ENCODE measurements around the gene STON2.
"Not testable (repeated sequence)": the region's sequence is repeated elsewhere in the genome, so short reads cannot be mapped to it uniquely, and the experiment has no call there.

The STON2 gene

DNA sequence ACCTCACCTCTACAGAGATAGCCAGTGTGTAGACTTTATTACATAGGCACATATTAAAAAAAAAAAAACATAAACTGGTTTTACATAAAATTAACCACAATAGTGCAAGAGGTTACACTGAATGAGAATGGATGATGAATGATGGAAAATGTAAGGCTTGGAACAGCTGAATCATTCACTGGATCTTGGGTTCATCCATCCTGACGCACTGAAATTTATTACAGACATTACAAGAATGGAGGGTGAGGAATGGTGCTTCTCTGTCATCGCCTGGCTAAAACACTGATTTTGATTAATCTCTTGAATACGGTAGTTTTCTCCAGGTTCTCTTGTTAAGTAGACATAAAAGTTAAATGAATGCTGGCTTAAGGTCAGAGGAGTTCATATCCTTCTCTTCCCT, 139.4 kb downstream of the STON2 start:
- no peak for DNase-seq

DNA sequence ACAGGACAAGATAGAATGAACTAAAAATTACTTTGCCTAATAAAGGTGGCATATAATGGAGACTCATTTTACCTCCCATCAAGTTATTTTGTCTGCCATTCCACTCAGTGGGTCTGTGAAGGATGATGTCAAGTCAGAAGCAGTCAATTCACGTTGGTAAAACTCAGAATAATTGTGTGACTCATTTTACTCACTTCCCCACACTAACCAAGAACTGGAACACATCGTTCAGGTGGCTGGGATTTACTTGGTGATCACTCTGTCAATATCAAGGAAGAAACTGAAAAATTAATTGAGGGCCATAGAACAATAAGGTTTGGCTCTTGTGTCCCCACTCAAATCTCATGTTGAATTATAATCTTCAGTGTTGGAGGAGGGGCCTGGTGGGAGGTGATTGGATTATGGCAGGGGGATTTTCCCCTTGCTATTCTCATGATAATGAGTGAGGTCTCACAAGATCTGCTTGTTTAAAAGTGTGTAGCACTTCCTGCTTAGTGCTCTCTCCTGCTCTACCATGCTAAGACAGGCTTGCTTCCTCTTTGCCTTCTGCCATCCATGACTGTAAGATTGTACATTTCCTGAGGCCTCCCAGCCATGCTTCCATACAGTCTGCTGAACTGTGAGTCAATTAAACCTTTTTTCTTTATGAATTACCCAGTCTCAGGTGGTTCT, 143.7 kb downstream of the STON2 start:
- DNase-seq, result peak; percentile 21

DNA sequence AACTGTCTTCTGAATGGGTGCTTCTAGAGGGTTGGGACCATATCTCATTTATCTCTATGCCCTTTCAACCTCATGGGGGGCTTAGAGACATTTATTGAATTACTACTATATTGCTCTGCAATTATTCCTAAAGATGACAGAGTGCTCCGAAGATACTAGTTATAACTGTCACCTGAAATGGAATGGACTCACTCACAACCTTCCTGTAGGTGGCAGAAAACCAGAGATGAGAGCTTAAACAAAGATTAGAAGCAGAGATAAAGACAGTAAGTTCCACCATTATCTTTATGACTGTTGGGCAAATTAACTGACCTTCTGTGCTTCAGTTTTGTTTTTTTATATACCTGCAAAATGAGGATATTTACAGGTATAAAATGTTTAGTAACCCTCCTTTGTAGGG, 147.8 kb downstream of the STON2 start:
- DNase-seq, result no peak

DNA sequence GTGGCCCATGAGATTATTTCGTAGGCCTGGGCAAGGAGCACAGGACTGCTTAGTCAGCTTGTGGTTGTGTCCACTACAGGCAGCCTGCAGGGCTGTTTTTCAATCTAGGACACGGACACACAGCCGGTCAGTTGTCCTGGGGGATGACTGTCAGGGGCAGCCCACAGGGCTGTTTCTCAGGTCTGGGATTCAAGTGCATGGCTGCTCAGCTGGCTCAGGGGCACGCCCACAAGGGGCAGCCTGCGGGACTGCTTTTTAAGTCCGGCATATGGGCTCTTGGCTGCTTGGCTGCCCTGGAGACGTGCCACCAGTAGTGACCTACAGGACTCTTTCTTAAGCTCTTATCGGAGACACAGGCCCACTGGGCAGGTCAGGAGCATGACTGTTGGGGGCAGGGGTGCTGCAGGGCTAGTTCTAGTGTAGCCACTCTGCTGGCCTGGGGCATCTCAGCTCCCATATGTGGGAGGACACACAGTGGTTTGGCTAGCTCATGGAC, 152.8 kb downstream of the STON2 start:
- DNase-seq, result no peak

DNA sequence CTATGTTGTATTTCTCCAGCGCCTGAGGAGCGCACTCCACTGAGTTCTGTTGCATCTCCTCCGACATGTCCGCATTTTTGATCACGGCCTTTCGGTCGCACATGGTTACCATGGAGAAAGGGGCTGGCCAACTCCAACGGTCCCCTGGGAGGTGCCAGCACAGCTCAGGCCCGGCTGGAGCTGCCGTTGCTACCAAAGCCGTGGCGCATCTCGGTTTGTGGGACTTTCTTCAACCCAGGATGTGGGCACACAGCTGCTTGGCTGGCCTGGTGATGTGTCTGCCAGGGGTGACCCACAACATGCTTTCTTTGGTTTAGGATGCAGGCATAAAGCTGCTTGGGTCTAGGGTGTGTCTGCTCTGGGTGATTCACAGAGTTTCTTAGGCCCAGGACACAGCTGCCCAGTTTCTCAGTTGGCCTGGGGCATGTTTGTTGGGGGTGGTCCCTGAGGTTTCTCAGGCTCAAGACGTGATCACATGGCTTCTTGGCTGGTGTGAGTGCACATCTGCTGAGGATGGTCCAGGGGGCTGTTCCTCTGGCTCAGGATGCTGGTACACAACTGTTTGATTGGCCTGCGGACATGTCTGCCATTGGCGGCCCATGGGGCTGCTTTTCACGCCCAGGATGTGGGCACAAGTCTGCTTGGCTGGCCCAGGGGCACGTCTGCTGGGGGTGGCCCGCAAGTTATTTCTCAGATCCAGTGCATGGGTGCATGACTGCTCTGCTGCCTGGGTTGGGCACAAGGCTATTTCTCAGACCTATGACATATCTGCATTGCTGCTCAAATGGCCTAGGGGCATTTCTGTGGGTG, 153.5 kb downstream of the STON2 start:
- no peak for DNase-seq

DNA sequence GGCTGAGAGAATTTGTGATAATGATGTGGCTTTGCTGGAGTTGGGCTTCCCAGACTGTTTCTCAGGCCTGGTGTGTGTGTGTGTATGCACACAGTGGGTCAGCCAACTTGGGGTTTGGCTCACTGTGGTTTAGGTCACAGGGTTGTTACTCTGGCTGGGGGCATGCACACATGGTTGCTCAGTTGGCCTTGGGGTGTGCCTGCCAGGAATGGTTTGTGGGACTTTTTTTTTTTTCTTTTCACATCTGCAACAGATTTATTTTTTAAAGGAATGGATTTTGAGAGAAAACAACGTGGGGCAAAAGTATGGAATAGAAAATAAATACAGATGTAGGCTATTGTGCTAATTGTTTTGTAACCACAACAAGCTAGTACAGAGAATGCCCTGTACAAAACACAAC, 154.4 kb downstream of the STON2 start:
- no peak for DNase-seq

DNA sequence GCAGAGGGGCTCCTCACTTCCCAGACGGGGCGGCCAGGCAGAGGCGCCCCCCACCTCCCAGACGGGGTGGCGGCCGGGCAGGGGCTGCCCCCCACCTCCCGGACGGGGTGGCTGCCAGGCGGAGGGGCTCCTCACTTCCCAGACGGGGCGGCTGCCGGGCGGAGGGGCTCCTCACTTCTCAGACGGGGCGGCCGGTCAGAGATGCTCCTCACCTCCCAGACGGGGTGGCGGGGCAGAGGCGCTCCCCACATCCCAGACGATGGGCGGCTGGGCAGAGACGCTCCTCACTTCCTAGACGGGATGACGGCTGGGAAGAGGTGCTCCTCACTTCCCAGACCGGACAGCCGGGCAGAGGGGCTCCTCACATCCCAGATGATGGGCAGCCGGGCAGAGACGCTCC, 155.7 kb downstream of the STON2 start:
- not testable (repeated sequence) for DNase-seq

DNA sequence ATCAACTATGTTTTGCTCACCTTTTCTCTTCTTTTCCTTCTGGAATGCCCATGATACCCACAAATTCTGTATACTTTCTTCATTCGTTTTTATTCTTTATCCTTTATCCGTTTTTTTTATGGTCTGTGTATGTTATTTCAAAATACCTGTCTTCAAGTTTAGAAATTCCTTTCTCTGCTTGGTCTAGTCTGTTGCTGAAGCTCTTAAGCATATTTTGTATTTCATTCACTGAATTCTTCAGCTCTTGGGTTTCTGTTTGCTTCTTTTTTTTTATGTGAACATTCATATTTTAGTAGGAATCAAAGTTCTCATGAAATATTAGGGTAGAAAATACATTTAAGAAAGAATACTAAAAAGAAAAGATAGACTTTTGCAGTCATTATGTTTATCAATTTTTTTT, 156.6 kb downstream of the STON2 start:
- DNase-seq, result no peak

DNA sequence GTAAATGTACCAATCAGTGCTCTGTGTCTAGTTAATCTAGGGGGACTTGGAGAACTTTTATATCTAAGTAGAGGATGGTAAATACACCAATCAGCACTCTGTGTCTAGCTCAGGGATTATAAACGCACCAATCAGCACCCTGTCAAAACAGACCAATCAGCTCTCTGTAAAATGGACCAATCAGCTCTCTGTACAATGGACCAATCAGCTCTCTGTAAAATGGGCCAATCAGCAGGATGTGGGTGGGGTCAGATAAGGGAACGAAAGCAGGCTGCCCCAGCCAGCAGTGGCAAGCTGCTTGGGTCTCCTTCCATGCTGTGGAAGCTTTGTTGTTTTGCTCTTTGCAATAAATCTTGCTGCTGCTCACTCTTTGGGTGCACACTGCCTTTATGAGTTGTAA, 163.3 kb downstream of the STON2 start:
- peak; percentile 17 for DNase-seq

DNA sequence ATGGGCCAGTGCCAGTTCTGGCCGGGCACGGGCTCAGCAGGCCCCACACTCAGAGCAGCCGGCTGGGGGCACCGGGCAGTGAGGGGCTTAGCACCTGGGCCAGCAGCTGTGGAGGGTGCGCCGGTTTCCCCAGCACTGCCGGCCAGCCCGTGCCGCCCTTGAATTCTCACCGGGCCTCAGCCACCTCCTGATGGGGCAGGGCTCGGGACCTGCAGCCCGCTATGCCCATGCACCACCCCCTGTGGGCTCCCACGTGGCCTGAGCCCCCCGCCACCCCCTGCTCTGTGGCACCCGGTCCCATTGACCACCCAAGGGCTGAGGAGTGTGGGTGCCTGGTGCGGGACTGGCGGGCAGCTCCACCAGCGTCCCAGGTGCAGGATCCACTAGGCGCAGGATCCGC, 164.0 kb downstream of the STON2 start:
- DNase-seq, result no peak

DNA sequence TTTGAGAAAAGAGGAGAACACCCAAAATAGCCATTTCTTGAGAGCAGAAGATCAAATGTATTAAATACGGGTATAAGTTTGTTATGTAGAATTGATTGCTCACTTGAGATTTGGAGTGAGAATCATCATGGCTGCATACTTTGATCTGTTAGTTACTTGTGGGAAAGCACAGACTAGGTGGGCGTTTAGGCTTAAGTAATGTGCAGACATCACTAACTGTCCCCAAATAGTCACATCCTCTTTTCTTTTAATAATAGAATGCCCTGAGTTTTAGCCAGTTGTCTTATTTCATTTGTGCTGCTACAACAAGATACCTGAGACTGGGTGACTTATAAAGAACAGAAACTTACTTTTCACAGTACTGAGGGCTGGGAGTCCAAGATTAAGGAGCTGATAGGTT, 165.0 kb downstream of the STON2 start:
- no peak for DNase-seq

DNA sequence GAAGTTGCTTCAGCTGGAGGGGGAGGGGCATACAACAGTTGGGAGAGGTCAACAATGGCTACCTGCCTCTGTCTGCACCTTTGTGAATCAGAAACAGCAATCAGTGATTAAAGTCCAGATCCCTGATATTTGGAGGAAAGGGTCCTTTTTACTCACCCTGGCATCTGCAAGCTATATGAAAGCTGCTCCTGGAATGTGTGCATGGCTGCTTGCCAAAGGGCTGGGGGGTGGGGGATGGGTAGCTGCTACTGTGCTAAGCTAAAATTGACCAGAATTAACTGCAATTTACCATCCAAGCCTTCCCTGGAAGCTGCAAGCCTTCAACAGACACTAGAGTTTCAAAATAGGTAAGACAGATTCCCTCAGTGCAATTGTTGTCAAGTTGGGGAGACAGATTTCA, 165.8 kb downstream of the STON2 start:
- no peak for DNase-seq

DNA sequence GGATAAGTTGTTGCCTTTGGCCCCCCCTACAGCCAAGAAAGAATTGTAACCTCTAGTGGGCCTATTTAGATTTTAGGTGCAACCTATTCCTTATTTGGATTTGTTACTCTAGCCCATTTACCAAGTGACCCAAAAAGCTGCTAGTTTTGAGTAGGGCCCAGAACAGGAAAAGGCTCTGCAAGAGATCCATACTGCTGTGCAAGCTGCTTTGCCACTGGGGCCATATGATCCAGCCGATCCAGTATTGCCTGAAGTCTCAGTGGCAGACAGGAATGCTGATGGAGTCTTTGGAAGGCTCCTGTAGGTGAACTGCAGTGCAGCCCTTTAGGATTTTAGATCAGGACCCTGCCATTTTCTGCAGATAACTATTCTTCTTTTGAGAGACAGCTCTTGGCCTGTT, 166.5 kb downstream of the STON2 start:
- no peak for DNase-seq

DNA sequence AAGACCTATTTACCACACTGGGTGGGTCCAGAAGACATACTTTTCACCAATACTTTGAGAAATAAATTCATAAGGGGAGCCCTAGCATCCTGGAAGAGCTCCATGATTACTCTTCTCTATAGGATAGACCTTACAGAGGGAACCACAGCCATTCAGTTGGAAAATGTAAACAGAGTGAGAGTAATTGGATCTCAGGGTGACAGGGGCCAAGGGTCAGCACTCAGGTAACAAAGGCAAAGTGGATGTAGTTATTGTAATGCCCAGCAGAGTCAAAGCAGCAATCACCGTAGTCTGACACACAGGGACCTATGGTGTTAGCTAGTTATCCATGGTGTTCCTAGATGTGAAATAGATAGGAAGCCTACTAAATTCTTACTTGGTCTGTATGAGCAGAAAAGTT, 168.6 kb downstream of the STON2 start:
- DNase-seq, result no peak

DNA sequence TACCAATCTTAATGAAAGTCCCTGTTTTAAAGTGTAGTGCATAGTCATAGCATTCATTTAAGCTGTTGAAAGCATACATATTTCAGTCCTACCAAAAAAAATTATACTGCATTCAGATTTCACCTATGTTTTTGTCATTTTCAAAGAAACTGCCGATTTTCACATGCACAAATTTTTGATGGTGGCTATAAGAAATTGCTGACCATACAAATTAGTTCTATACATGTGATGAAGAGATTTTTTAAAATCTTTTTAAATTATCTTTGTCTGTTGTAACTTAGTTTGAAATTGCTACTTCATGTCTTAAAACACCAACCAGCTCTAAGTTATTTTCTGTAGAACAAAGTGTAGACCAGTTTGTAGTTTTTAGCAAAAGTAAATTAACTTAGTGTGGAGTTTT, 175.9 kb downstream of the STON2 start:
- no peak for DNase-seq

DNA sequence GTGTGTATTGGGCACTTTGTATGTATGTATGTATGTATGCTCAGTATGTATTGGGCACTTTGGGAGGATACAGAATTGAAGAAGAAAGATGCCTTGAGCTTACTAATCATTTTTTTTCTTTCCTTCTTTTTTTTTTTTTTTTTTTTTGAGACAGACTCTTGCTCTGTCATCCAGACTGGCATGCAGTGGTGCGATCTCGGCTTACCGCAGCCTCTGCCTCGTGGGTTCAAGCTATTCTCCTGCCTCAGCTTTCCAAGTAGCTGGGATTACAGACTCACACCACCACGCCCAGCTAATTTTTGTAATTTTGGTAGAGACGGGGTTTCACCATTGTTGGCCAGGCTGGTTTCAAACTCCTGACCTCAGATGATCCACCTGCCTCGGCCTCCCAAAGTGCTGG, 176.3 kb downstream of the STON2 start:
- DNase-seq, result not testable (repeated sequence)

DNA sequence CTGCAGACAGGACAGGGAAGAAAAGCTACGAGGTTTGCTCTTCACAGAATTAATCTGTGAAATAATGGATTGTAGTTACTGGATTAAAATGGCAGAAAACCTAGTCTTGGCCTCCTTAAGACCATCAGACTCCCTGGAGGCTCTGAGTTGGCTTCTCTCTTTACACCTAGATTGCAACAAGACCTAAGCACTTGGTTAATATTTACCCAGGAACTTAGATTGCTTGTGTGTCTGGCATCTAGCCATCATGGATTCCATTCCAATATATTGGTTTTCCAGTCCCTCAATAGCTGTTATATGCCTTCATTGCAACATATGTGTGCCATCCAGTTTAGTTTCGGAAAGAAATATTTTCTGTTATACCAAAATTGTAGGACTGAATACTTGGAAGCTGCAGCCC, 177.4 kb downstream of the STON2 start:
- DNase-seq, result no peak

DNA sequence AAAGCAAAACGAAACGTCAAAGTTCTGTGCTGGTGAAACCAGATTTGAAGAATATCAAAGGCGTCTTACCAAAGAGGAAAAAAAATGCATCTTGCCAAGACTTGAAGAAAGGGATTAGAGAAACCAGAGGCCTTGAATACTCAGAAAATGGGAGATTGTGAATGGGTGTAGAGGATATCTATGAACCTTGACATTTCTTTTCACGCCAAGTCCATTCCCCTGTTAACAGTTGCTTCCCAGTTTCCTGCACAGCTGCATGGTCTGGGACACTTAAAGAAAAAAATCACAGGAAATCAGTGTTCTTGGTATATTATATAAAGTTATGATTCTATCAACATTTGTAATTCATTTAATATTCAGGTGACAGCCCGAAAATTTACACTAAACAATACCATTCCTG, 178.0 kb downstream of the STON2 start:
- DNase-seq, result no peak

DNA sequence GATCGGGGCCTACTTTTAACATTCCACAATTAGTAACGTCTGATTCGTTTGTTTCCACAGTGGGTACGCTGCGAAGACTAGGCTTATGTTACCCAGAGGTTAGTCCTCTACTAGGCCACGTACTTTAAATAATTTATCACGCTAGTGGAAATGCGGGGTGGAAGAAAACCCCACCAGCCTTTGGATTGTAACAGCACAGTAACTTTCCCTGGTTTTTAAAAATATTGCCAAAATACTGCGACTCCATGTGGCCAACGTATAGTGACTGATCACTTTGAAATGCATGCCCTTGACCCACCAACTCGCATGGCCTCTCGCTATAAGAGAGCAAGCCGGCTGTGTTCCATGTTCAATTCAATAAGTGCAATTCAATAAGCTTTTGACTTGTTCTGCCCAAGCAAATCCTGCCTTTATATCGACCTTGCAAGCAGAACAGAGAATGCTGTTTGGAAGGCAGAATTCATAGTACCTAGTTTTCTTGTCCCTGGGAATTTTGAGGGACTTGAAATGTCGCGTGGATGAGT, 178.5 kb downstream of the STON2 start:
- DNase-seq, result no peak

DNA sequence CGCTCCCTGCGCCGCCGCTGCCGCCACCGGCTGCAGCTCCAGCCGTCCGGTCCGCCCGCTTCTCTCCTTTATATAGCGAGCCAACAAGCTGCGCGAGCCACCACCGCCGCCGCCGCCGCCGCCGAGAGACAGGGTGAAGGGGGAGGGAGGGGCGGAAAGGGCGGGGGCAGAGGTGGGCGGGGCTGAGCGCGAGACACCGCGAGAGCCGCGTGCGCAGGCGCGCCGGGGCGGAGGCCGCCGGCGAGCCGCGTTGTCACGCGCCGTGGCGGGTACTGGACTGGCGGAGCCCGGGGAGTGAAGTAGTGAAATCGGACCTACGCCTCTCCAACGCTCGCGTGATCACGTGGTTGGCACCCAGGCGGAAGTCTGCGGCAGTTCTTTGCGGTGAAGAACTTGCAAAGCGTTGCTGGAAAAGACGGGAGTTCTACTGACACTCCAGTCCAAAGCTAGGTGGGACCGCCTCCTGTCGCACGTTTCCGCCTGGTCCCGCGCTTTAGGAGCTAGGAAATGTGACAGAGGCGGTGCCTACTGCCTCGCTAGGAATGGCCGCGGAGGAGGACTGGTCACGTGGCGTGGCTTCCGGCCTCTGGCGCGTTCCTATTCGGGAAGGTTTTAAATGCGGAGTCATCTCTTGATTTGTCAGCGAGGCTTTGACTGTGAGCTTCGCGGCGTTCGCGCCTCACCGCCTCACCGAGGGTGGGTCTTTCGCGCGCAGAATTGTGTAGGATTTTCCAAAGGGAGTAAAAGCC, 179.1 kb downstream of the STON2 start, which contains the start of gene GTF2A1:
GTF2A1 (minus strand) TSS at position 130 of the 749 bp plus-strand sequence. CDS start 441 bp downstream, outside the sequence.
- DNase-seq, result peak; percentile 96

DNA sequence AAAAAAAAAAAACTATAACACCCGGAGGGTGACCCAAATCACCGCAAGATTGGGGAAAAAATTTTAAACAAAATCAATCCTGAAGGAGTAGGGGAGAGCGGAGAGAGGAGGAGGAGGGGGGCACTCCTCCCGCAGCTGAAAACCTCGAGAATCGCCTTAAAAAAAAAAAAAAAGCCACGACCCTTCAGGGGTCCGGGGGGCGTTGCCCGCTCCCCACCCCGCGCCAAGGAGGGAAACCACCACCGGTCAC, 179.6 kb downstream of the STON2 start:
- no peak for DNase-seq

DNA sequence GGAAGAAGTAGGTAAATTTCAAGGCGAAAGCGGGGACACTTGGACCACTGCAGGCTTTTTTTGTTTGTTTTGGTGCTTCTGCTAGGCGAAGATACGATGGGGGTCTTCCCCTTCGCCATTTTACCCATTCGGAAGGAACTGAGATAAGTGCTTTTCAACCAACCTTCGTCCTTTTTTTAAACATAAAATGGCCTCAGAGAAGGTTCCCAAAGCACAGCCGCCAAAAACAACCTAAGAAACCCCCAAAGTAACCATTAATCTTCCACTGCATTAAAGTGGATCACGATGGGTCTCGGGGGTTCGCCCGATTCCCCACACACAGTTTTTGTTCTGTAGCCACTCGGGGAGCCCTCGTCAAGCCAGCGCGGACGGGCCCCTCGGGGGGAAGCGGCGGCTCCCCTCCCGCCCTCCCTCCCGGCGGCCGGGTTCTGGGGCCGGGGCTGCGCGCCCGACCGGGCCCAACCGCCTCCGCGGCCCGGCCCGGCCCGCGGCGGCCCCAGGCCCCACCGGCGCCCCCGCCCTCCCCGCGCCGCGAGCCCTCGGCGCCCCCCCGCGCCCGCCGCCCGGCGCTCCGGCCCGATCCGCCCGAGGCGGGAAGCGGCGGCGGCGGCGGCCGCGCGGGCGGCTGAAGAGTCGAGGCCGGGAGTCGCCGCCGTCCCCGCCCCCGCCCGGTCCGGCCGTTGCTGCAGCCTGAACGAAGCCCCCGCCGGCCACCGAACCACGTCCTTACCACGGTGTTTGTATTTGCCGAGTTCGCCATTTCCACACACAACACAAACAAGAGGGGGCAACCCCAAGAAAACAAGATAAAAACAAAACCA, 180.2 kb downstream of the STON2 start:
- DNase-seq, result peak; percentile 70

Measured in OCI-M1 (cell line).